Activated CD4-positive, alpha-beta memory T cell treated with anti-CD3 and anti-CD28 coated beads for 36 hours (primary cell): ENCODE measurements around the gene EHBP1. TPM values are rescaled to one million over a fixed set of nuclear protein-coding genes. Genes with fewer than 3 reads are reported as not detected.

Experiments
- CTCF ChIA-PET: fragments of 350-600 bp; sonication (Branson Sonifier 250); formaldehyde crosslinking; loops from one replicate; lab custom pipeline; 2021; ENCODE audit warnings: antibody characterized with exemption, inconsistent platforms; lab: Charles Lee
- POLR2A ChIA-PET: fragments of 350-600 bp; sonication (Branson Sonifier 250); formaldehyde crosslinking; loops from one replicate; lab custom pipeline; 2021; ENCODE audit warnings: antibody characterized with exemption; lab: Charles Lee
- DNase-seq: peaks from one replicate; pipeline ENCODE4 v3.0.0-alpha.2; 2020
- H3K27ac Mint-ChIP-seq: one replicate; pipeline ENCODE4 v1.8.0; 2021; ENCODE audit warnings: mixed read lengths
- H3K27me3 Mint-ChIP-seq: one replicate; pipeline ENCODE4 v1.8.0; 2021; ENCODE audit warnings: mixed read lengths
- H3K36me3 Mint-ChIP-seq: one replicate; pipeline ENCODE4 v1.8.0; 2021; ENCODE audit warnings: mixed read lengths
- H3K4me1 Mint-ChIP-seq: one replicate; pipeline ENCODE4 v1.8.0; 2021; ENCODE audit warnings: low read depth, mixed read lengths
- H3K4me3 Mint-ChIP-seq: one replicate; pipeline ENCODE4 v1.8.0; 2021; ENCODE audit warnings: mild to moderate bottlenecking, mixed read lengths
- H3K9me3 Mint-ChIP-seq: one replicate; pipeline ENCODE4 v1.8.0; 2021; ENCODE audit warnings: mixed read lengths
- intact Hi-C: fragments of 100-400 bp; cut with micrococcal nuclease; formaldehyde crosslinking; loops from one replicate; pipeline ENCODE4 v1.15.1; 2023
- total RNA-seq, 2 experiments: library from RNA; stranded (reverse); gene quantifications; one replicate each; pipeline ENCODE4 v1.2.3, GENCODE V29; 2021

The EHBP1 gene
- total RNA-seq, 2 experiments from 2014 or later = 23.5 to 23.6 TPM

- no peaks in the 10 kb centered on the region for H3K36me3 Mint-ChIP-seq
- H3K27me3 Mint-ChIP-seq = no peaks in the 10 kb centered on the region
- no peaks in the 10 kb centered on the region for H3K4me1 Mint-ChIP-seq
- ChIA-PET CTCF (no interaction called here), POLR2A (no interaction called here)
- DNase-seq = no peak
- H3K4me3 Mint-ChIP-seq = no peak overlapping the region
- H3K27ac Mint-ChIP-seq = no peak overlapping the region
- no peaks in the 10 kb centered on the region for H3K9me3 Mint-ChIP-seq
- intact Hi-C loops = no loop called here
These were observed 32.9 kb upstream of the EHBP1 start for GRCh38 chr2:62672601-62673000.

GRCh38 chr2:62675062-62675461 lies 30.5 kb upstream of the EHBP1 start:
- CTCF ChIA-PET = no interaction called here

DNA sequence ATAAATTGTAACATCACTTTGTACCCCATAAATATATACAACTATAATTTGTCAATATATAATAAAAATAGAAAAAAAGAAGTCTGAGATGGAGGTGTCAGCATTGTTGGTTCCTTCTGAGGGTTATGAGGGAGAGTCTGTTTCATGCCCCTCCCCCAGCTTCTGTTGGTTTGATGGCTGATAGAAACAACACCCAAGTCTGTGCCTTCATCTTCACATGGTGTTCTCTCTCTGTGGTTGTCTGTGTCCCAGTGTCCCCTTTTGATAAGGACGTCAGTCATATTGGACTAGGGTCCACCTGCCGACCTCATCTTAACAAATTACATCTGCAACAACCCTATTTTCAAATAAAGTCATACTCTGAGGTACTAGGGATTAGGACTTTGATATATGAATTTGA lies 20.3 kb upstream of the EHBP1 start:
- peaks cover 29% of the 10 kb centered on the region for H3K27me3 Mint-ChIP-seq
- intact Hi-C loops = no loop called here
- no peak for DNase-seq
- H3K27ac Mint-ChIP-seq = no peak overlapping the region
- H3K9me3 Mint-ChIP-seq = no peaks in the 10 kb centered on the region
- H3K4me3 Mint-ChIP-seq = no peak overlapping the region
- H3K4me1 Mint-ChIP-seq = no peaks in the 10 kb centered on the region
- POLR2A ChIA-PET = no interaction called here
- CTCF ChIA-PET = no interaction called here
- H3K36me3 Mint-ChIP-seq = no peaks in the 10 kb centered on the region

More at GRCh38 chr2:62675062-62675461, 30.5 kb upstream of the EHBP1 start:
- H3K27ac Mint-ChIP-seq = no peak overlapping the region
- POLR2A ChIA-PET = no interaction called here
- no peaks in the 10 kb centered on the region for H3K36me3 Mint-ChIP-seq
- H3K4me1 Mint-ChIP-seq = no peaks in the 10 kb centered on the region
- no peaks in the 10 kb centered on the region for H3K27me3 Mint-ChIP-seq
- no peak overlapping the region for H3K4me3 Mint-ChIP-seq
- intact Hi-C loops = no loop called here
- no peak for DNase-seq
- H3K9me3 Mint-ChIP-seq = no peaks in the 10 kb centered on the region

GRCh38 chr2:62686012-62686685 lies 19.4 kb upstream of the EHBP1 start:
- intact Hi-C loops = no loop called here
- no peak overlapping the region for H3K27ac Mint-ChIP-seq

GRCh38 chr2:62687636-62688035 lies 17.9 kb upstream of the EHBP1 start:
- Mint-ChIP-seq H3K9me3 (no peaks in the 10 kb centered on the region), H3K4me3 (no peak overlapping the region), H3K4me1 (no peaks in the 10 kb centered on the region), H3K27ac (no peak overlapping the region), H3K27me3 (peaks cover 26% of the 10 kb centered on the region), H3K36me3 (no peaks in the 10 kb centered on the region)
- POLR2A ChIA-PET = no interaction called here
- CTCF ChIA-PET = no interaction called here
- DNase-seq = no peak
- intact Hi-C loops = no loop called here

More at GRCh38 chr2:62686012-62686685, 19.4 kb upstream of the EHBP1 start:
- Mint-ChIP-seq H3K9me3 (no peaks in the 10 kb centered on the region), H3K4me3 (no peak overlapping the region), H3K36me3 (no peaks in the 10 kb centered on the region), H3K27me3 (peaks cover 27% of the 10 kb centered on the region), H3K4me1 (no peaks in the 10 kb centered on the region)
- CTCF ChIA-PET = no interaction called here
- POLR2A ChIA-PET = no interaction called here
- DNase-seq = no peak

DNA sequence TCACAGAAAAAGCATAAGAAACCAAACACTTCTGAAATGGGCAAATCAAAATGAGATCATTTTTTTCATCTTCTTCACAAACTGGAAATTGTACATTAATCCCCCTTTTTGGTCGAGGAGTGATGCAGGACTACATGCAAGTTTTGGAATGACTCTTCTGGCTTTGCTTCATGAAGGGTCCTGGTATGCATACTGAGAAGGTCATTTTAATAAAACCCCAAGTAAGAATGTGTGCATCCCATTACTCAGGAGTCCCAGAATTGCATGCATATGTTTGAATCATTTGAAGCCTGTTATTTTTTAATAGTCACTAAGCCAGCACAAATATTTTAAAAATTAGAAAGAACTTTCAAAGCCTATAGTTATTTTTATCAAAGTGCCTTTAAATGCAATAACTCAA lies 16.7 kb upstream of the EHBP1 start:
- ChIA-PET CTCF (no interaction called here), POLR2A (no interaction called here)
- Mint-ChIP-seq H3K4me1 (no peaks in the 10 kb centered on the region), H3K4me3 (no peak overlapping the region), H3K27ac (no peak overlapping the region), H3K27me3 (peaks cover 31% of the 10 kb centered on the region), H3K9me3 (no peaks in the 10 kb centered on the region), H3K36me3 (no peaks in the 10 kb centered on the region)
- intact Hi-C loops = no loop called here
- no peak for DNase-seq

DNA sequence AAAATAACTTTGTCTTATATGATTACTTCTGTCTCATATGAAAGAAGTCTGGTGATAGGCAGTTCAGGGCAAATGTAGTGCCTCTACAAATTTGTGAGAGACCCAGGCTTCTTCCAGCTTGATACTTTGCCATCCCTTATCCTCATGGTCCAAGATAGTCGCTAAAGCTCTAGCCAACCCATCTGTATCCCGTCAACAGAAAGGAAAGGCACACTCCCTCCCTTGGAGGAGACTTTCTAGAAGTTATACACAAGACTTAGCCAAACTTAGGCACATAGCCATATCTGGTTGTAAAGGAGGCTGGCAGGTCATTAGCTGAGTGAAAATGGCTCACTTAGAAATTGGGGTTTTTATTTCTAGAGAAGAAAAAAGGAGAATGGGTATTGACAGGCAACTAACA lies 14.3 kb upstream of the EHBP1 start:
- Mint-ChIP-seq H3K27me3 (peaks cover 28% of the 10 kb centered on the region), H3K4me3 (no peak overlapping the region), H3K9me3 (no peaks in the 10 kb centered on the region), H3K27ac (no peak overlapping the region), H3K36me3 (no peaks in the 10 kb centered on the region), H3K4me1 (no peaks in the 10 kb centered on the region)
- ChIA-PET POLR2A (no interaction called here), CTCF (interaction anchor here (1.0 kb wide), 1 partner anchor 84 kb away, joined by 3 read pairs; no protein-coding TSS in a partner anchor)
- no peak for DNase-seq
- intact Hi-C loops = no loop called here

- CTCF ChIA-PET = interaction anchor here (1.0 kb wide), 1 partner anchor 83 kb away, joined by 3 read pairs; no protein-coding TSS in a partner anchor
- H3K36me3 Mint-ChIP-seq = no peaks in the 10 kb centered on the region
- POLR2A ChIA-PET = no interaction called here
- intact Hi-C loops = no loop called here
- no peaks in the 10 kb centered on the region for H3K9me3 Mint-ChIP-seq
- H3K27ac Mint-ChIP-seq = no peak overlapping the region
- peaks cover 25% of the 10 kb centered on the region for H3K27me3 Mint-ChIP-seq
- H3K4me1 Mint-ChIP-seq = no peaks in the 10 kb centered on the region
- H3K4me3 Mint-ChIP-seq = no peak overlapping the region
- DNase-seq = no peak
These were observed 13.3 kb upstream of the EHBP1 start for GRCh38 chr2:62692225-62692624.

GRCh38 chr2:62698653-62699052 lies 6.9 kb upstream of the EHBP1 start:
- no peaks in the 10 kb centered on the region for H3K9me3 Mint-ChIP-seq
- DNase-seq = no peak
- no peak overlapping the region for H3K27ac Mint-ChIP-seq
- intact Hi-C loops = no loop called here
- peaks cover 3% of the 10 kb centered on the region for H3K27me3 Mint-ChIP-seq
- no peaks in the 10 kb centered on the region for H3K4me1 Mint-ChIP-seq
- H3K36me3 Mint-ChIP-seq = no peaks in the 10 kb centered on the region
- POLR2A ChIA-PET = no interaction called here
- H3K4me3 Mint-ChIP-seq = no peak overlapping the region
- CTCF ChIA-PET = no interaction called here

DNA sequence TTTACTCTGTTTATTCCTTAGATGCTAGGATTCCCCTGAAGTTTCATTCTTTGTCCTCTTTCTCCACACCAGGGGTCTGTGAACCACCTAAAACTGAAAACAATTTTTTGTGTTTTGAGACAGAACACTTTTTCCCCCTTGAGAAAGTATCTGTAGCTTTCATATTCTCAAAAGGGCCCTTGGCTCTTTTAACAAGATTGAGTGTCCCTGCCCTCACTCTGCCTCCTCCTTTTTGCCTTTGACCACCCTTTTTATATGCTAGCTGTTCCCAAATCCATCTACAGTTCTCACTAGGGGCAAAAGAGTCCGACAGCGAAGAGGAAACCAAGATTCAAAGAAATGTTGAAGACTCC lies 883 bp upstream of the EHBP1 start:
- H3K4me1 Mint-ChIP-seq = peaks cover 28% of the 10 kb centered on the region
- no peaks in the 10 kb centered on the region for H3K9me3 Mint-ChIP-seq
- intact Hi-C loops = loop anchor here (1.0 to 10.0 kb wide), 9 partner anchors 197 to 1232 kb away; partner anchors contain the start of genes MDH1, OTX1, TMEM17 and UGP2
- ChIA-PET CTCF (interaction anchor here (1.2 kb wide), 1 partner anchor 19 kb away, joined by 3 read pairs; no protein-coding TSS in a partner anchor), POLR2A (no interaction called here)
- no peak for DNase-seq
- no peaks in the 10 kb centered on the region for H3K27me3 Mint-ChIP-seq
- H3K4me3 Mint-ChIP-seq = peak overlapping the region; percentile 76
- peaks cover 9% of the 10 kb centered on the region for H3K36me3 Mint-ChIP-seq
- H3K27ac Mint-ChIP-seq = peak overlapping the region; percentile 74

DNA sequence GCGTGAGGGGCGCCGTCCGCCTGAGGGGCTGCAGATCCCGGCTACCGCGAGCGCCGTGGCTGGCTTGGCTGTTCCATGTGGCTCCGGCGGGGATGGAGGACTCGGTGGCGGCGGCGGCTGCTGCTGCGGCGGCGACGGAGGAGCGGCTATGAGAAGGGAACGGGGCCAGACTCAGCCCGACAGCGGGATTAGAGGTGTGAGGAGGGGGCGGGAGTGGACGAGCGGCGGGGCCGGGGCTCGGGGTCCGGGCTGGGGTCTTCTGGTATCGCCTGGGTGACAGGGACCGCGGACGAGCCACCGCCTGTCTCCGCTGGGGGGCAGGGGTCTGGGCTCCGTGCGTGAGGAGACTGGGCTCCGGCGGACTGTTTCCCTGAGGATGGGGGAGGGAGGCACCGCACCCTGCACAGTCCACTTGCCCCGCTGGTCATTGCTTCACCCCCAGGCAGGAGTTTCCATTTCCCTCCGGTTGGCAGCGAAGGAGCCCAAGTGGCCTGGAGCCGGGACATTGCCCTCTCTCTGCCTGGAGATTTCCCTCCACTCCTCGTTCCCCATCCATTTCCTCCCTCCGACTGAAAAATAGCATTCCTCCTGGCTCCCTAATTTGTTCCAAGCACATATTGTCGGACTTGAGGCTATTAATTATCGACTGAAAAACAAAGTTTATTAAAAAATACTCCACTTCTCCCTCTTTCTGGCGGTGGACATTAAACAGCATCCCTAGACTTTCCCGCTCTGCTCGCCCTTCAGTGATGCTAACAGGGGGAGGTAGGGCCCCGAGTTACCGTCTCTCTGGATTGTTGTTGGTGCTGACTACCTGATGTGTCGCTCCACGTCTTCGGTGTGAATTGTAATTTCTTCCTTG lies 577 bp downstream of the EHBP1 start:
- POLR2A ChIA-PET = no interaction called here
- intact Hi-C loops = loop anchor here (1.0 to 10.0 kb wide), 9 partner anchors 199 to 1234 kb away; partner anchors contain the start of genes MDH1, OTX1, TMEM17 and UGP2
- Mint-ChIP-seq H3K27me3 (no peaks in the 10 kb centered on the region), H3K4me1 (peaks cover 28% of the 10 kb centered on the region), H3K9me3 (no peaks in the 10 kb centered on the region), H3K27ac (peak overlapping the region; percentile 74), H3K4me3 (peak overlapping the region; percentile 76), H3K36me3 (peaks cover 9% of the 10 kb centered on the region)
- CTCF ChIA-PET = no interaction called here
- peak; percentile 53 for DNase-seq

DNA sequence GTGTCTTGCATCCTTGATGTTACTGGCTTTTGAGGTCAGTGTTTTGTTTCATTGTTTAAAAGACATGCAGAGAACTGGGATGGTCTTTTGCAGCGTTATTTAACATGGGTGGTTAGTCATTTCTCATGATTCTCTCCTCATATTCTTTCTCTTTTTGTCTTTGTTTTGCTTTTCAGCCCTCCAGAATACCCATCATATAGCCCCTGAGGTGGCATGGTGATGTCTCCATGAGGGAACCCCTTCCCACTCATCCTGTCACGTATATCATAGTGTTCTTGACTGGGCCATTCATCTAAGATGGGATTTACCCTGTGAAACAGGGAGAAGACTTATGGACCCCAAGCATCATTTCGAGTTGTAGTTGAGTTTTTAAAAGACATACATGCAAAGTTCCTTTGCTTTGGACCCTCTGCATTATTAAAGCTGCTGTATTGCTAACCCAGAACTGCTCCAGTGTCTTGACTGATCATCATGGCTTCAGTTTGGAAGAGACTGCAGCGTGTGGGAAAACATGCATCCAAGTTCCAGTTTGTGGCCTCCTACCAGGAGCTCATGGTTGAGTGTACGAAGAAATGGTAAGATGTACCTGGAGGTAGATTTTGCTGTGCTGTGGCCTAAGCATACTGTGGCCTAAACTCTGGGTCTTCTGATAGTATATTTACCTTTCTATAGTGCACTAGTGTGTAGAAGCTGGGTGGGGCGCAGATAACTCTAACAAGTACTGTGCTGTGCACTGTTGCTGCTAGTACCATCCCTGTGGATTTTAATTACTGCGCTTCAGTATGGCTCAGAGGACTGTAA lies 1.4 kb downstream of the EHBP1 start:
- peak overlapping the region; percentile 76 for H3K4me3 Mint-ChIP-seq
- no peaks in the 10 kb centered on the region for H3K9me3 Mint-ChIP-seq
- ChIA-PET CTCF (no interaction called here), POLR2A (no interaction called here)
- intact Hi-C loops = loop anchor here (5.0 to 10.0 kb wide), 7 partner anchors 200 to 1235 kb away; partner anchors contain the start of genes OTX1, TMEM17, UGP2 and USP34
- peaks cover 28% of the 10 kb centered on the region for H3K4me1 Mint-ChIP-seq
- no peak overlapping the region for H3K27ac Mint-ChIP-seq
- H3K27me3 Mint-ChIP-seq = no peaks in the 10 kb centered on the region
- DNase-seq = no peak
- peaks cover 9% of the 10 kb centered on the region for H3K36me3 Mint-ChIP-seq
